Activated CD4-positive, alpha-beta T cell treated with anti-CD3 and anti-CD28 coated beads for 4 hours (primary cell): ENCODE data around the gene ARHGAP15.

ENCODE experiments used
- DNase-seq, 2 donors: peaks; one replicate each; pipeline ENCODE4 v3.0.0-alpha.2; 2020

The ARHGAP15 gene

GRCh38 chr2:143354050-143354750 lies 225.0 kb downstream of the ARHGAP15 start:
- DNase-seq, result no peak

GRCh38 chr2:143355870-143356269 lies 226.7 kb downstream of the ARHGAP15 start:
- no peak for DNase-seq

GRCh38 chr2:143356336-143356735 lies 227.1 kb downstream of the ARHGAP15 start:
- no peak for DNase-seq

DNA sequence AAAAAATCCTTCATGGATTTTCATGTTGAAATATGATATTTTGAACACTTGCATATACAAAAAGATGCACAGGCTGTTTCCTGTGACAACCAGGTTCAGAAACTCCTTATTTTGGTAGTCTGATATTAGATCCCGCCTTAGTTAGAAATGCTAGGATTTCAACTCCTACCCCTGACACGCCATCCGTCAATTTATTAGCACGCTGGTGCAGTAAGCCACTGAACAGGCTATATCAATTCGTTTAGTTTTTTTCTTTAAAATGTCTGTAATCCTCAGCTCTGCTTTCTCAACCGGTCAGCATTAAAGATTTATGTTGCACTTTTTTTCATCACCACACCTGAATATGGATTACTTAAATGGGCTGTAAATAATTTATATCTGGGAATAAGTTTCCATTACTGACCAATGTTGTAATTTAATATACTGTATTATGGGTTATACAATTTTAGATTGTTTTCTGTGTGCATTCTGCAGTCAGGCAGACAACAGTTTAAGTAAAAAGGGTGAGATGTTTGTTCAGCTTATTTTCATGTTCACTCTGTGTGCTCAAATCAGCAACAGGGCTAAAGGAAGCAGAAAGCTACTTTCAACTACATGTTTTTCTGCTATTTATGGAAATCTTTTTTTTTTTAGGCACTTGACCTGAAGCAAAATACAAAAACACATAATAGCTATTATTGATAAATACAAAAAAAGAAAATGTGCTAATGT lies 227.7 kb downstream of the ARHGAP15 start:
- no peak for DNase-seq

GRCh38 chr2:143357966-143358365 lies 228.7 kb downstream of the ARHGAP15 start:
- no peak for DNase-seq

- DNase-seq, result no peak
Observed at GRCh38 chr2:143361346-143361745, 232.1 kb downstream of the ARHGAP15 start.

DNA sequence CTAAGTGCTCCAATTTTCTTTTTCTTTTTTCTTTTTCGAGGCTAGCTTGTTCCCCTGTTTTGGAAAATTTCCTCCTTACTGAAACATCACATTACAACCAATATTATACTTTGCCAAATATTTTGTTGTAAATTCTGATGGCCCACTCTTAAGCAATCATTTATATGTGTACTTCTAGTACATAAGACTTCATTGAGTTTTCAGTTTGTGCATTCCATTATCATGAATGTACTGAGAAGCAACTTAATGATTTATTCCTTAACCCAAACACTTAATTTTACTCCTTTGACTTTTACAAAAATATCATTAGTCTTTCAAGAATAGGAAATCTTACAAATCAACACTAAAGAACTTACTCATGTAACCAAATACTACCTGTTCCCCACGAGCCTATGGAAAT lies 242.4 kb downstream of the ARHGAP15 start:
- DNase-seq, result no peak

- DNase-seq, result no peak
Observed at GRCh38 chr2:143375384-143375880, 246.2 kb downstream of the ARHGAP15 start.

GRCh38 chr2:143378996-143379395 lies 249.8 kb downstream of the ARHGAP15 start:
- no peak for DNase-seq

GRCh38 chr2:143379955-143380354 lies 250.7 kb downstream of the ARHGAP15 start:
- no peak for DNase-seq

GRCh38 chr2:143382573-143382972 lies 253.4 kb downstream of the ARHGAP15 start:
- DNase-seq, result no peak

GRCh38 chr2:143383016-143383415 lies 253.8 kb downstream of the ARHGAP15 start:
- DNase-seq, result no peak

GRCh38 chr2:143384111-143384510 lies 254.9 kb downstream of the ARHGAP15 start:
- no peak for DNase-seq

GRCh38 chr2:143390171-143390570 lies 261.0 kb downstream of the ARHGAP15 start:
- no peak for DNase-seq

- no peak for DNase-seq
Observed at GRCh38 chr2:143392358-143392757, 263.1 kb downstream of the ARHGAP15 start.

DNA sequence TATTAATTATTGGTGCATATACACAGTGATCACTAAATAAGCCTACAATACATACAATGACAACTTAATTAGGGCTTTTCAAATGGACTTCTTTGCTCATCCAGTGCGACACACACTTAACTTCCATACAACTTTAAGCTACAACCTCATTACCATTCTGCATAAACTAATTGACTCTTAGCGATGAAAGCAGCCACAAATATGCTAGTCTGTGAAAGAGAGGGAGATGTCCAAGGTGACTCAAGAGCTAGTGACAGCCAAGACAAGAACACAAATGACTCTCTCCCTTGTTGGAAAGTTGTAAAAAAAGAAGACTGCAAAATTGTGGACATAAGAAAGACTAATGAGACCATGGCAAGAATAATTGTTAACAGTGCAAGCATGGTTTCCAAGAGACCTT lies 264.8 kb downstream of the ARHGAP15 start:
- DNase-seq, result no peak

- no peak for DNase-seq
Observed at GRCh38 chr2:143397884-143398614, 268.8 kb downstream of the ARHGAP15 start.

DNA sequence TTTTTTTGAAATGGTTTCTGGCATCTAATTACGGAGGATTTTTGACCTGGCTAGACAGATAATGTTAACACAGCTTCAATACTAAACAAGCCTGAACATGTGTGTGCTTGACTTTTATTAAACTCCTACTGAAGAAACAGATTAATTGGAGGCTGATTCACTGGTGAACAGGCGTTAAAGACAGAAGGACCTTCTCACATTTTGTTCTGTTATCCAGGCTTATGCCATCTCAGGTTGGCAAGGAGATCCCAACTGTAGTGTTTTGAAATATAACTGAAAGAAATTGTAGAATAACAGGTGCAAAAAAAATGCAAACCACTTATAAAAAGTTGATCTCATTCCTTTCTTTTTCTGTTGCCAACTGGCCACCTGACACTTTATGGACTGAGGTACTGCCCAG lies 269.6 kb downstream of the ARHGAP15 start:
- no peak for DNase-seq

GRCh38 chr2:143399631-143400069 lies 270.4 kb downstream of the ARHGAP15 start:
- DNase-seq, result no peak

DNA sequence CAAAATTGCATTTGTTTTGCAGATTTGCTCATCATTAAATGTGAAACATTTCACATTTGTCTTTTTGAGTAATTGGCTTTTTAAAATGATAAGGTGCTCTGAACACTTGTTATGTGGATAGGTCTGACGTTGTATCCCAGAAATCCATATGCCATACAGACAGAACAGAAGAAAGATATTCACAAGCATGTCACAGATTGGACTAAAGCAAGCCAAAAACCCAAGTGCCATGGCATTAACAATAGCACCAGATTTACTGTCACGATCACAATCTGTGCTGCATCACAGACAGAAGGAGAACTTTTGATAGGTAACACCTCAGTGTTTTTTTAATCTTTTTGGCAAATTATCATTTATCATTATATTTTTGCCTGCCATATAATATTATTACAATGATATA lies 272.6 kb downstream of the ARHGAP15 start:
- DNase-seq, result no peak

GRCh38 chr2:143402451-143402850 lies 273.2 kb downstream of the ARHGAP15 start:
- no peak for DNase-seq

DNA sequence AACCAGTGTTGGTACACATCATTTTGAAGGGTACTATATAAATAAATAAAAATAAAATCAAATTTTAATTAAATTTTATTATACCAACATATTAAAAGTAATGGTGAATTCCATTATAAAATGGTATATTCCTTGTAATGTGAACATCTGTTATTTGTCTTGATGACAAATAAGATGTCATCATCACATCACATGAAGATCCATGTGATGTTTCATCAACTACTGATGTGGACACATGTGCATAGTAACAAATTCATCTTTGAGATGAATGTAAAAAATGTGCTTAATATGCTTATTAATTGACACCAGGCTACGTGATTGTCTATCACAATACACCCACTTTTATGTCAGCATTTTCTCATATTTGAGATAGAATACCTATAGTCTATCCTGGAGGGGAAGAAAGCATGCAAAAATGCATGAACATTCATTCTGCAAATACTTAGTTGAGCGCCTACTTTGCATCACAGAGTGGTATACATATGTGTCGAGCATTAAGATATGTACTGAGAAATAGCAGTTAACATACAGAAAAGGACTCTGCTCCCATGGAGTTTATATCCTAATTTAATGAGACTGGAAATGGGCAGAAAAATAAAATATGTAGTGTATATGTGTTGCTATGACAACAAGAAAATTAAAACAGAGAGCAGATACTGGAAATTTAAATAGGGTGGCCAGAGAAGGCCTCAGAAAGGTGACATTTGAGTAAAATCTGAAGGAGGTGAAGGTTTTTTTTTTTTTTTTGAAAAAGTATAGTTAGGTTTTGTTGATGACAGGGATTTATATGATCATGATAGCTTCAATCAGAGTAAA lies 281.1 kb downstream of the ARHGAP15 start:
- DNase-seq, result no peak

DNA sequence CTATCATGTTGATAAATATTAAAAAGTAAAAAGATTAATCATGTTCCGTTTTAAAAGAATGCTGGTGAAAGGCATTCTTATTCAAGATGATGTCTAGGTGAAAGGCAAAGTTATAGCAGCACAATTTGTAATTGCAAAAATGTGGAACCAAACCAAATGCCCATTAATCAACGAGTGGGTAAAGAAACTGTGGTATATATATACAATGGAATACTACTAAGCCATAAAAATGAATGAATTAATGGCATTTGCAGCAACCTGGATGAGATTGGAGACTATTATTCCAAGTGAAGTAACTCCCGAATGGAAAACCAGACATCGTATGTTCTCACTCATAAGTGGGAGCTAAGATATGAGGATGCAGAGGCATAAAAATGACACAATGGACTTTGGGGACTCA lies 286.4 kb downstream of the ARHGAP15 start:
- no peak for DNase-seq
